A673 (cell line): ENCODE results near the gene SALL1. TPM values are rescaled to one million over a fixed set of nuclear protein-coding genes. Genes with fewer than 3 reads are reported as not detected.

ENCODE experiments used
- BruUV-seq: library from RNA; stranded (reverse); fragments of 400-500 nt; replicated peaks from 2 replicates; lab custom pipeline; 2021; lab: Mats Ljungman, UMichigan
- CTCF ChIA-PET: fragments of 300-600 bp; sonication (Branson Sonifier 250); formaldehyde crosslinking; loops from one replicate; lab custom pipeline; 2022; ENCODE audit warnings: antibody characterized with exemption; lab: Charles Lee
- POLR2A ChIA-PET: fragments of 300-600 bp; sonication (Branson Sonifier 250); formaldehyde crosslinking; loops from one replicate; lab custom pipeline; 2022; ENCODE audit warnings: antibody characterized with exemption; ENCODE audit not compliant: low non-redundant PET; lab: Charles Lee
- DNase-seq: peaks from one replicate; pipeline ENCODE4 v3.0.0-alpha.2; 2015; ENCODE audit warnings: low spot score
- H3K27ac ChIP-seq: fragments of 200-600 bp; sonication (generic); 2 replicates; pipeline ENCODE4 v1.5.1; 2016; ENCODE audit warnings: mixed run types, low read depth, mild to moderate bottlenecking, mixed read lengths, antibody characterized with exemption, low read length; ENCODE audit not compliant: poor library complexity, severe bottlenecking
- H3K27me3 ChIP-seq: fragments of 200-600 bp; sonication (generic); replicated peaks from 2 replicates; pipeline ENCODE4 v1.6.1; 2017; ENCODE audit warnings: mixed run types, low read depth, mild to moderate bottlenecking, mixed read lengths, antibody characterized with exemption, low read length; ENCODE audit not compliant: insufficient read depth, poor library complexity
- H3K36me3 ChIP-seq: fragments of 200-600 bp; sonication (generic); 2 replicates; pipeline ENCODE4 v1.6.1; 2016; ENCODE audit warnings: mixed run types, mild to moderate bottlenecking, mixed read lengths, antibody characterized with exemption, low read length; ENCODE audit not compliant: insufficient read depth, poor library complexity, severe bottlenecking
- H3K4me1 ChIP-seq: fragments of 200-600 bp; sonication (generic); 2 replicates; pipeline ENCODE4 v1.6.1; 2017; ENCODE audit warnings: mixed run types, mild to moderate bottlenecking, mixed read lengths, antibody characterized with exemption, low read length; ENCODE audit not compliant: insufficient read depth, poor library complexity, severe bottlenecking
- H3K4me3 ChIP-seq: fragments of 200-600 bp; sonication (generic); 2 replicates; pipeline ENCODE4 v1.5.1; 2016; ENCODE audit warnings: low read depth, mixed run types, mild to moderate bottlenecking, mixed read lengths, low read length; ENCODE audit not compliant: poor library complexity, severe bottlenecking
- H3K9me3 ChIP-seq: fragments of 200-600 bp; sonication (generic); 2 replicates; pipeline ENCODE4 v1.6.1; 2016; ENCODE audit warnings: mixed run types, low read depth, mild to moderate bottlenecking, mixed read lengths, antibody characterized with exemption, low read length; ENCODE audit not compliant: poor library complexity, severe bottlenecking
- EZH2 ChIP-seq: fragments of 200-600 bp; sonication (generic); IDR thresholded peaks from 2 replicates; pipeline ENCODE4 v1.6.1; 2017; ENCODE audit warnings: borderline replicate concordance, low read depth, mild to moderate bottlenecking, mixed read lengths, antibody characterized with exemption, low read length; ENCODE audit not compliant: poor library complexity, severe bottlenecking
- intact Hi-C: fragments of 100-400 bp; cut with micrococcal nuclease; formaldehyde crosslinking; loops from one replicate; pipeline ENCODE4 v1.10.0; 2022; ENCODE audit not compliant: unreplicated experiment
- total RNA-seq: library from RNA; stranded (reverse); gene quantifications from 2 replicates; pipeline ENCODE4 v1.2.3, GENCODE V29; 2021
- TF ChIP-seq, protein P1 (sequence below): fragments of 300-800, 200-600 bp; sonication (generic); conservative IDR thresholded peaks from 2 replicates; pipeline ENCODE4 v1.5.1; 2017; ENCODE audit warnings: low read depth, mild to moderate bottlenecking, antibody characterized with exemption, low read length, moderate library complexity, mixed read lengths

SALL1 gene
- total RNA-seq, 1 experiment from 2014 or later, result 24.8 TPM

DNA sequence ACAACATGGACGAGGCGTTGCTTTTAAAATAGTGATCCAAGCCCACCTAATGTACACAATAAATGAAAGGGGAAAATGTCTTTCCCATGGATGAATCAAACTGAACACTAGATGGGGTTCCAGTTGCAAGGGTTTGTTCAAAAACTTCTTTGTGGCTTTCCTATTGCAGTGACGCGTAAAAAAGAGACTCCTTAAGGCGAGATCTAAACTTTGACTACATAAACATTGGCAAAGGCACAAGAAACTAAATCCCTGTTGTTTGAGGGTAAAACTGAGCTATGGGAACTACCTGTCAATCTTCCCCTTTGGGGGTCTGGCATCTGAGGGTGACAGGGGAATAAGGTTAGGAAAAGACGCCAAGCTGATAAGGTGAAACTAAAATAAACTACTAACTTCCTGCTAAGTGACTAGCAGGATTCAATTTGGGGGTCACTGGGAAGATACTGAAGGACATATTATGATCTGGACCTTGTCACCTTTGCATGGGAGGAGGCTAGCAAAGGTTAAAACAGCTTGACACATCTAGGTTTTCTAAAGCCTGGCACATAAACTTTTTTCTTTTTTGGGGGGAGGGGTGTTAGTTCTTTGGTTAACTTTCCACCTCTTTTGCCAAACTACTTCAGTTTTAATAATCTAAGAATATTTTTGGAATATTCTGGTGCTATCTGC lies 4.7 kb downstream of the SALL1 start:
- no peak for TF ChIP-seq EZH2
- TF ChIP-seq, protein P1, sequence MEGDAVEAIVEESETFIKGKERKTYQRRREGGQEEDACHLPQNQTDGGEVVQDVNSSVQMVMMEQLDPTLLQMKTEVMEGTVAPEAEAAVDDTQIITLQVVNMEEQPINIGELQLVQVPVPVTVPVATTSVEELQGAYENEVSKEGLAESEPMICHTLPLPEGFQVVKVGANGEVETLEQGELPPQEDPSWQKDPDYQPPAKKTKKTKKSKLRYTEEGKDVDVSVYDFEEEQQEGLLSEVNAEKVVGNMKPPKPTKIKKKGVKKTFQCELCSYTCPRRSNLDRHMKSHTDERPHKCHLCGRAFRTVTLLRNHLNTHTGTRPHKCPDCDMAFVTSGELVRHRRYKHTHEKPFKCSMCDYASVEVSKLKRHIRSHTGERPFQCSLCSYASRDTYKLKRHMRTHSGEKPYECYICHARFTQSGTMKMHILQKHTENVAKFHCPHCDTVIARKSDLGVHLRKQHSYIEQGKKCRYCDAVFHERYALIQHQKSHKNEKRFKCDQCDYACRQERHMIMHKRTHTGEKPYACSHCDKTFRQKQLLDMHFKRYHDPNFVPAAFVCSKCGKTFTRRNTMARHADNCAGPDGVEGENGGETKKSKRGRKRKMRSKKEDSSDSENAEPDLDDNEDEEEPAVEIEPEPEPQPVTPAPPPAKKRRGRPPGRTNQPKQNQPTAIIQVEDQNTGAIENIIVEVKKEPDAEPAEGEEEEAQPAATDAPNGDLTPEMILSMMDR, result peak; percentile 61
- Histone ChIP-seq H3K9me3 (no peaks in the 10 kb centered on the region), H3K36me3 (no peaks in the 10 kb centered on the region), H3K4me1 (peaks cover 40% of the 10 kb centered on the region), H3K27me3 (peaks cover 19% of the 10 kb centered on the region), H3K4me3 (peak overlapping the region; percentile 21), H3K27ac (peak overlapping the region; percentile 50)
- intact Hi-C loops, result loop anchor here (1.0 to 10.0 kb wide), 3 partner anchors 408 to 836 kb away; no protein-coding TSS in a partner anchor
- BruUV-seq, result no TSS peak
- peak; percentile 76 for DNase-seq
- POLR2A ChIA-PET, result no interaction called here
- CTCF ChIA-PET, result interaction anchor here (0.7 kb wide), 1 partner anchor 840 kb away, joined by 6 read pairs; no protein-coding TSS in a partner anchor

DNA sequence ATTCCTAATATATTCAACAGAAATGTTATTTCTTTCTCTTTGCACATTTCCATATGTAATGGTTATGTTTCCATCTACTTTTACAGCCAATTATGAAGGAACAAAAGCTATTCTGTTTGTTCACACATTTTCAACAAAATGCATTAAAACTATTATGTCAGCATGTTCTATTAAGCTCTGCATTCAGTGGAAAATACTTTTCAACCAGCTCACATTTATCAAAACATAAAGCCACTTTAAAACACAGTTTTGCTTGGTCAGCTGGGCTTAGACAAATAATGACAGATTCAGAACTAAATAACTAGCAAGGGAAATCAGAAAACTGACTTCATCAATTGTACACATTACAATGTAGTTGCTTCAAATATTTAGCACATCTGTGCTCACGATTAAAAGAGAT lies 6.9 kb downstream of the SALL1 start:
- DNase-seq, result no peak
- peaks cover 4% of the 10 kb centered on the region for H3K27me3 ChIP-seq
- TF ChIP-seq, protein P1, result no peak
- no peak for TF ChIP-seq EZH2
- no peak overlapping the region for H3K4me3 ChIP-seq
- ChIA-PET POLR2A (interaction anchor here (0.6 kb wide), 1 partner anchor 24 kb away, joined by 3 read pairs; no protein-coding TSS in a partner anchor), CTCF (interaction anchor here (0.5 to 1.0 kb wide), 2 partner anchors 739 to 827 kb away, joined by 3 to 5 read pairs; no protein-coding TSS in a partner anchor)
- intact Hi-C loops, result loop anchor here (10.0 kb wide), 1 partner anchor 411 kb away; no protein-coding TSS in a partner anchor
- no peaks in the 10 kb centered on the region for H3K9me3 ChIP-seq
- H3K27ac ChIP-seq, result no peak overlapping the region
- peaks cover 40% of the 10 kb centered on the region for H3K4me1 ChIP-seq
- BruUV-seq, result no TSS peak
- H3K36me3 ChIP-seq, result peaks cover 10% of the 10 kb centered on the region

DNA sequence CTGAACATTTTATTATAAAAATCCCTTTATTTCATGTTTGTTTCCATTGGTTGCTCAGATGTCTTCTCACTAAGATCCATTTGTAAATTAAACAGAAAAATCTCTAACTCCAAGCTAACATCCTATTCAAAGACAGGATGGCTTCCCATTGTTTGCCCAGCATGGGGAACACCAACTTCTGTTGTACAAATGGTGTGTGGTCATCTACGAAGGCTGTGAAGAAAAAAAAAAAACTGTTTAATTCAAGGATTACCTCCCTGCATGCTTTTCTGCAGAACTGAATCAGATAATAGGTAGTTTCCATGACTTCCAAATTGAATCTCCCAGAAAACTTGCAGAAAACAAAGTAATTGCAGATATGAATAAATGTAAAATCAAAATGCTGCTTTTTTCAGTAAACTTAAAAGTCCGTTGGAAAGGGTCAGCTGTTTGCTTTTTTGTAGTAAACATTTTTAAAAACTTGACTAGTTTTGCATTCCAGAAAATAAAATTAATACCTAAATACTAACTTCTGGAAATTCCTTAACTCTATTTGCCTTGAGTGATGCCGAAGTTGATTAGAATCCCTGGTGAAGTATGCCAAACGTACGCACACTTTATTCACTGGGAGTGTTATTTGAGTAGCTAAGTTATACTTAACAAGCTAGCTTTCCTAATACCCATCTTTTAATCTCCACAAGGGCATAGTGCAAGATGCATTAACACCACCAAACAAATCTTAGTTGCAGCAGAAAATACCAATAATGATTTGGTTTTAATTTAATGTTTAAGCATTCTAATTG lies 7.7 kb downstream of the SALL1 start:
- Histone ChIP-seq H3K4me1 (peaks cover 40% of the 10 kb centered on the region), H3K27me3 (no peaks in the 10 kb centered on the region), H3K36me3 (peaks cover 10% of the 10 kb centered on the region), H3K4me3 (no peak overlapping the region), H3K27ac (no peak overlapping the region), H3K9me3 (no peaks in the 10 kb centered on the region)
- peak; percentile 64 for DNase-seq
- TF ChIP-seq, protein P1, result no peak
- no peak for TF ChIP-seq EZH2
- ChIA-PET POLR2A (interaction anchor here (0.6 kb wide), 1 partner anchor 25 kb away, joined by 3 read pairs; no protein-coding TSS in a partner anchor), CTCF (no interaction called here)
- no TSS peak for BruUV-seq
- intact Hi-C loops, result loop anchor here (10.0 kb wide), 1 partner anchor 411 kb away; no protein-coding TSS in a partner anchor
